NCI-H2107 (cell line): ENCODE results near the gene APOC1.
"Not testable (repeated sequence)": the region's sequence is repeated elsewhere in the genome, so short reads cannot be mapped to it uniquely, and the experiment has no call there.

ENCODE experiments used
- DNase-seq: peaks from one replicate; lab custom pipeline; 2025; lab: John Stamatoyannopoulos, UW

Gene APOC1

DNA sequence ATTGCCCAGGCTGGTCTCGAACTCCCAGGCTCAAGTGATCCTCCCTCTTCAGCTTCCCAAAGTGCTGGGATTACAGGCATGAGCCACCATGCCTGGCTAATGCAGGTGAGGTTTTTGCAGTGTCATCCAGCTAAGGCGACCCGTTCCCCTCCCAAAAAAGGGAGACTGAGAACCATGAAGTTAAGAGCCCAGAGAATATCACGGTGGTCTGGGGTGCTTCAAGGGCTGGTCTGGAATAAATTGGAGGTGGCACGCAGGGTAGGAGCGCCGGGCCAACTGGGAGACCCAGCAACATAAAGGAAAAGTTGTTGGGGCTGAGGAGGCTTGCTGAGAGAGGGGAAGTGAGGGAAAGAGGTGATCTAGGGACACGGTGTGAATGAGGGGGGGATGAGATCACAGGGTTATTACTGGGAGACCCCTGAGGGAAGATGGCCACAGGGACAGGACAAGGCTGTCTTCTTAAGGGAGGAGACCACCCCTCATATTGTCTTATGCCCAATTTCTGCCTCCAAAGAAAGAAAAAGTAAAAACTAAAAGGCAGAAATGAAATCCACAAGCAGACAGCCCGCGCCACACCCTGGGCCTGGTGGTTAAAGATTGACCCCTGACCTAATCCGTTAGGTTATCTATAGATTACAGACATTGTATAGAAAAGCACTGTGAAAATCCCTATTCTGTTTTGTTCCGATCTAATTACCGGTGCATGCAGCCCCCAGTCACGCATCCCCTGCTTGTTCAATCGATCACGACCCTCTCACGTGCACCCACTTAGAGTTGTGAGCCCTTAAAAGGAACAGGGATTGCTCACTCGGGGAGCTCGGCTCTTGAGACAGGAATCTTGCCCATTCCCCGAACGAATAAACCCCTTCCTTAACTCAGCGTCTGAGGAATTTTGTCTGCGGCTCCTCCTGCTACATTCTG is 636 bp upstream of the APOC1 start:
- DNase-seq: not testable (repeated sequence)

DNA sequence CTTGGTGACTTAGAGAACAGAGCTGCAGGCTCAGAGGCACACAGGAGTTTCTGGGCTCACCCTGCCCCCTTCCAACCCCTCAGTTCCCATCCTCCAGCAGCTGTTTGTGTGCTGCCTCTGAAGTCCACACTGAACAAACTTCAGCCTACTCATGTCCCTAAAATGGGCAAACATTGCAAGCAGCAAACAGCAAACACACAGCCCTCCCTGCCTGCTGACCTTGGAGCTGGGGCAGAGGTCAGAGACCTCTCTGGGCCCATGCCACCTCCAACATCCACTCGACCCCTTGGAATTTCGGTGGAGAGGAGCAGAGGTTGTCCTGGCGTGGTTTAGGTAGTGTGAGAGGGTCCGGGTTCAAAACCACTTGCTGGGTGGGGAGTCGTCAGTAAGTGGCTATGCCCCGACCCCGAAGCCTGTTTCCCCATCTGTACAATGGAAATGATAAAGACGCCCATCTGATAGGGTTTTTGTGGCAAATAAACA is 9.9 kb downstream of the APOC1 start:
- no peak for DNase-seq

DNA sequence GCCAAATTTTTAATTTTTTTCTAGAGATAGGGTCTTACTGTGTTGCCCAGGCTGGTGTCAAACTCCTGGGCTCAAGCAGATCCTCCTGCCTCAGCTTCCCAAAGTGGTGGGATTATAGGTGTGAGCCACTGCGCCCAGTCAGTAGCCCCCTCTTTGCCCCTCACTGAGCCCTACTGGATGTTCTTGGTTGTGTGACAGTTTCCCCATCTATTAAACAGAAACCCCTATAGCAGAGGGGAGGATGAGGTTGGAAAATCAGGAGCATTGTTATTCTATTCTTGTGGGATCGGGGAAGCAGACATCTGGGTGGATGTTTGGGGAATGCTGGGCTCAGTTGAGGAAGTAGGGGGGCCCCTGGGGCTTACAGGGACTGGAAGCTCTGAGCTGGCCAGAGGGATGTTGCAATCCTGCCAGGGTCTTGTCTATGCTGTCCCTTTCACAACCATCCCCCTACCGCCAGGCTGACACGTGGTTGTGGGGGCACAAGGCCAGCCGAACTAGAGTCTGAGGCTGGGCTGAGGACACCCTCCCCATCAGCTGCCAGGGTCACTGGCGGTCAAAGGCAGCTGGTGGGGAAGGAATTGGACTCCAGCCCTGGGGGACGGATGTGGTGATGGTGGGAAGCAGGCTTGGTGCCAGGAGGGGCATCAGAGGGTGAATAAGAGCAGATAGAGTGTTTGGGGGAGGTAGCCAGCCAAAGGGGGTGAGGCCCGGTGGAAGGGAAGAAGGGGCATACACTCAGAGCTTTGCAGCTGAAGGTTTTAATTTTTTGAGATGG is 10.9 kb downstream of the APOC1 start:
- no peak for DNase-seq

DNA sequence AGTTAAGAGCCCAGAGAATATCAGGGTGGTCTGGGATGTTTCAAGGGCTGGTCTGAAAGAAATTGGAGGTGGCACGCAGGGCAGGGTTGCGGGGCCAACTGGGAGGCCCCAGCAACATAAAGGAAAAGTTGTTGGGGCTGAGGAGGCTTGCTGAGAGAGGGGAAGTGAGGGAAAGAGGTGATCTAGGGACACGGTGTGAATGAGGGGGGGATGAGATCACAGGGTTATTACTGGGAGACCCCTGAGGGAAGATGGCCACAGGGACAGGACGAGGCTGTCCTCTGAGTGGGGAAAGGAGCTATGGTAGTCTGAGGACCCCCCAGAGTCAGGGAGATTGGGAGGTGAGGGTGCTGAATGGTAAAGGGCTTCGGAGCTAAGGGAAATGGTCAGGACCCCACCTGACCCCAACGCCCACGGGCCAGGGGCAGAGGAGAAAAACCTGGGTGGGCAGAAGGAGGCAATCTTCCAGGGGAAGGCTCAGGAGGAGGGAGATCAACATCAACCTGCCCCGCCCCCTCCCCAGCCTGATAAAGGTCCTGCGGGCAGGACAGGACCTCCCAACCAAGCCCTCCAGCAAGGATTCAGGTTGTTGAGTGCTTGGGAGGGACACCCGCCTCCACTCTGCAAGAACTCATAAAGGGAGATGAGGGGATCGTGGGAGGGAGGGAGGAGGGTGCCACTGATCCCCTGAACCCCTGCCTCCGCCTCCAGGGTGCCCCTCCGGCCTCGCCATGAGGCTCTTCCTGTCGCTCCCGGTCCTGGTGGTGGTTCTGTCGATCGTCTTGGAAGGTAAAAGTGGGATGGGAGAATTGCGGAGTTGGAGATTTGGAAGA is 12.1 kb downstream of the APOC1 start:
- DNase-seq: not testable (repeated sequence)

DNA sequence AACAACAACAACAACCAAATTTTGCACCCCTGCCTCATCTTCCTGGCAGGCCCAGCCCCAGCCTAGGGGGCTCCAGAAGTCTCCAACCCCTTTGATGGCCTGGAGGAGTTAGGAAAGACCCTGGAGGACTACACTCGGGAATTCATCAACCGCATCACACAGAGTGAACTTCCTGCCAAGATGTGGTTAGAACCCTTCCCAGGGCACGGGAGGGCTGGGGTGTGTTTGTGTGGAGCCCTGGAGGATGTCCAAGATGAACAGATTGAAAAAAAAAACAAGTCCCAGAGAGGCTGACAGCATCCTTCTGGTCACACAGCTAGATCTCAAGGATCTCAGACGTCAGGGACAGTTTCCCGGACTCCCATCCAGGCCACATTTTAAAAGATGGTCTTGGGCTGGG is 13.3 kb downstream of the APOC1 start:
- DNase-seq: no peak

DNA sequence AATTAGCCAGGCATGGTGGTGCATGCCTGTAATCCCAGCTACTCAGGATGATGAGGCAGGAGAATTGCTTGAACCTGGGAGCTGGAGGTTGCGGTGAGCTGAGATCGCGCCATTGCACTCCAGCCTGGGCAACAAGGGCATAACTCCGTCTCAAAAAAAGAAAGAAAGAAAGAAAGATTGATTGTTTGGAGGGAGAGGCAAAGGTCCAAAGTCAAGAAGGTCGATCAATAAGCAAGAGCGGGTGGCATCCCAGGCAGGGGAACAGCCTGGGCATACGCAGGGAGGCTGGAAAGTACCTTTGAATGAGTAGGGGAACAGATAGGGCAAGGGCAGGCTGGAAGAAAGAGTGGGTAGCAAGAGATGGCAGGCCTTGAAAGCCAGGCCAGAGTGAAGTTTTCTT is 15.7 kb downstream of the APOC1 start:
- DNase-seq: no peak

DNA sequence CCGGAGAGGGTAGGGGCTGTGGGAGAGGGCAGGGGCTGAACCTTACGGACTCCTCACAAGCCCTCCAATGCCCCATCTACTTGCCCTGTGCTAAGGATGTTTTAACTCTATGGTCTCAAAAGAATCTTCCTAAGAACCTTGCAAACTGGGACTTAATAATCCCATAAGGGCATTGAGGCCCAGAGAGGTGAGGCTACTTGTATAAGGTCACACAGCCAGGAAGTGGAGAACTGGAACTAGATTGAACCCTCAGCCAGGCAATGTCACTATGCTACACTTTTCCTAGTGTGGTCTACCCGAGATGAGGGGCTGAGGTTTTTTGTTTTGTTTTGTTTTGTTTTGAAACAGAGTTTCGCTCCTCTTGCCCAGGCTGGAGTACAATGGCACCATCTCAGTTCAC is 17.1 kb downstream of the APOC1 start:
- no peak for DNase-seq

DNA sequence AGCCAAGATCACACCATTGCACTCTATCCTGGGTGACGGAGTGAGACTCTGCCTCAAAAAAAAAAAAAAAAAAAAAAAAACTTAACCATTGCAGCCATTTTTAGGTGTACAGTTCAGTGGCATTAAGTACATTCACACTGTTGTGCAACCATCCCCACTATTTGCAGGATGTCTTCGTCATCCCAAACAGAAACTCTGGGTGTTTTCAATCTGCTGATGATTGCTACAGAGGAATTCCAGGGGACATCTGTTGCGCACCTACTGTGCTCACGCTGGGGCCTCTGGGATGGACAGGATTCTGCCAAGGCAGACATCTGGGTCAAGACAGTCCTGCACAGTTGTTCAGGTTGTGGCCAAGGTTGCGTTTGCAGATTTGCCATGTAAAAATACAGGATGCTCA is 25.3 kb downstream of the APOC1 start:
- no peak for DNase-seq

DNA sequence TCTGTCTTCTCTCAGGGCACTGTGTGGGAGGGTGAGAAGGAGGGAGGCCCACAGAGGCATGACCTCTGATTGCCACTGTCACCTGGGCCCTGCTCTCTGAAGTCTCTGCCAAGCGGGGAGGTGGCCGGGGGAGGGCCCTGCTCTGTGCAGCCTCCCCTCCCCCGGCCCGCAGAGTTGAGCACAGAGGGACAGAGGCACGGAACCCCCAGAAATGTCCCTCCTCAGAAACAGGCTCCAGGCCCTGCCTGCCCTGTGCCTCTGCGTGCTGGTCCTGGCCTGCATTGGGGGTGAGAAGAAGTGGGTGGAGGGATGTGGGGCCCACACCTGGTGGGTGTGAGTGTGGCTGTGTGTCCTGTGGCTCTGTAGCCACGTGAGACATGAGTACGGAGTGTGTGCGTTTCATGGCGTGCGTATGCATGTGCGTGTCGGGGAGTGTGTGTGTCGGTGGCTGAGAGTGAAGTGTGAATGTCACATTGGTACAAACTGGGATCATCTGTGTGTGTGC is 27.7 kb downstream of the APOC1 start, which contains the start of gene APOC4:
APOC4 (plus strand) TSS at position 171 of the 505 bp plus-strand sequence; CDS start at position 212, 41 bp downstream.
- DNase-seq: no peak

DNA sequence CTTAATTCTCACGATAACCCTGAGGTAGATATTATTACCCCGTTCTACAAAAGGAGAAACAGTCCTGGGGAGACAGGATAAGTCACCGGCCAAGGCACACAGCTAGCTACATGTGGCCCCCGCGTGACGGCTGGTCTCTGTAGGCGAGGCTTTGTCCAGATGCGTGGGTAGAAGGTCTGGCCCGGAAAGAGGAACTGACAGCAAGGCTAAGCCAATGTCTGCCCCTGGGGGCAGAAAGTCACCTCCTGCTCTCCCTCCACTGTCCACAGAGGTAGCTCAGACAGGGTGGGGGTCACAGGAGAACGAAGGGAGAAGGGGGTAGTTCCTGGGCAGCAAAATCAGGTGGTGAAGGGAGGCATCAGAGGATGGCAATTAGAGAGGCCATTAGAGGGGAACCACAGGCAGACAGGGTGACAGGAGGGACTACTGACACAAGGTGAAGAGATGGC is 29.4 kb downstream of the APOC1 start:
- no peak for DNase-seq

DNA sequence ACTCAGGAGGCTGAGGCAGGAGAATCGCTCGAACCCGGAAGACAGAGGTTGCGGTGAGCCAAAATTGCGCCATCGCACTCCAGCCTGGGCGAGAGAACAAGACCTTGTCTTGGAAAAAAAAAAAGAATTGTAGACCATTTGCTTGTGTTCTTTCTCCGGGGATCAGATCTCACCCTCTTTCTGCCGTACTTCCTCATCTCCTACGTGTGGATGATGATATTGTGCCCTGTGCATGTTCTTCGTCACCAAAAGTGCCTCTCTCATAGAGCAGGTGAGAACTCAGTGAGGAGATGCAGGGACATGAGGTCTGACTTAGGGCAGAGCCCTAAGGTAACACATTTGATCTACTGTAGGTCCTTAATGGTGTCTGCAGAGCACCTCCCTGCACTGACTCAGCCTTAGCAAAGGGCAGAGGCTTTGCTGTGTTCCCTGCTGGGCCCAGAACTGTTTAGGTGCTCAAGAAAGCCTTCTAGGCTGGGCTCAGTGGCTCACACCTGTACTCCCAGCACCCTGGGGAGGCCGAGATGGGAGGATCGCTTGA is 32.7 kb downstream of the APOC1 start:
- DNase-seq: no peak

DNA sequence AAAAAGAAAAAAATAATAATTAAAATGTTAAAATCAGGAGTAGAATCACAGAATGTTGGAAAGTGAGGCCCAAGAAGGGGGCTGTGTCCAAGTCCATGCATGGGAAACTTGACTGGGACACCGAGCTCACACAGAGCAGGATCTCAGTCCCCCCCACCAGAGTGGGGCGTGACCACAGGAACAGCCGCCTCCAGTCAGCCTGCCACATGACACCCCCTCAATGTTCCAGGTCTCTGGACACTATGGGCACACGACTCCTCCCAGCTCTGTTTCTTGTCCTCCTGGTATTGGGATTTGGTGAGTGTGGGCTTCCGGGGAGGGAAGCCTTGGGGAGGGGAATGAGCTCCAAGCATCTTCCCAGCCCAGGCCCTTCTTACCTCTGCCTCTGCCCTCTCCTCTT is 33.8 kb downstream of the APOC1 start:
- DNase-seq: no peak

DNA sequence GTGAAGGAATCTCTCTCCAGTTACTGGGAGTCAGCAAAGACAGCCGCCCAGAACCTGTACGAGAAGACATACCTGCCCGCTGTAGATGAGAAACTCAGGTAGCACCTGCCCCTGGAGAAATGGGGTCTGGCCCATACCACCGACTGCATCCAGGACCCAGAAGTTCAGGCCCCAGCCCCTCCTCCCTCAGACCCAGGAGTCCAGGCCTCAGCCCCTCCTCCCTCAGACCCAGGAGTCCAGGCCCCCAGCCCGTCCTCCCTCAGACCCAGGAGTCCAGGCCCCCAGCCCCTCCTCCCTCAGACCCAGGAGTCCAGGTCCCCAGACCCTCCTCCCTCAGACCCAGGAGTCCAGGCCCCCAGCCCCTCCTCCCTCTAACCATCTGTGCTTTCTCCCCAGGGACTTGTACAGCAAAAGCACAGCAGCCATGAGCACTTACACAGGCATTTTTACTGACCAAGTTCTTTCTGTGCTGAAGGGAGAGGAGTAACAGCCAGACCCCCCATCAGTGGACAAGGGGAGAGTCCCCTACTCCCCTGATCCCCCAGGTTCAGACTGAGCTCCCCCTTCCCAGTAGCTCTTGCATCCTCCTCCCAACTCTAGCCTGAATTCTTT is 34.5 kb downstream of the APOC1 start:
- no peak for DNase-seq

DNA sequence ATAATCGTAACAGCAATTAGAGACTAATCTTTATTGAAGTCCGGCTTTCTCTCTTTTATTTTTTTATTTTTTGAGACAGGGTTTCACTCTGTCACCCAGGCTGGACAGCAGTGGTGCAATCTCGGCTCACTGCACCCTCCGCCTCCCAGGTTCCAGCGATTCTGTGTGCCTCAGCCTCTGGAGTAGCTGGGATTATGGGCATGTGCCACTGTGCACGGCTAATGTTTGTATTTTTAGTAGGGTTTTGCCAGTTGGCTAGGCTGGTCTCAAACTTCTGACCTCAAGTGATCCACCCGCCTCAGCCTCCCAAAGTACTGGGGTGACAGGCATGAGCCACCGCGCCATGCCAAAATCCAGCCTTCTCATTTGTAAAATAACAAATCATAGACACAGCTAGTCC is 35.1 kb downstream of the APOC1 start:
- DNase-seq: no peak

DNA sequence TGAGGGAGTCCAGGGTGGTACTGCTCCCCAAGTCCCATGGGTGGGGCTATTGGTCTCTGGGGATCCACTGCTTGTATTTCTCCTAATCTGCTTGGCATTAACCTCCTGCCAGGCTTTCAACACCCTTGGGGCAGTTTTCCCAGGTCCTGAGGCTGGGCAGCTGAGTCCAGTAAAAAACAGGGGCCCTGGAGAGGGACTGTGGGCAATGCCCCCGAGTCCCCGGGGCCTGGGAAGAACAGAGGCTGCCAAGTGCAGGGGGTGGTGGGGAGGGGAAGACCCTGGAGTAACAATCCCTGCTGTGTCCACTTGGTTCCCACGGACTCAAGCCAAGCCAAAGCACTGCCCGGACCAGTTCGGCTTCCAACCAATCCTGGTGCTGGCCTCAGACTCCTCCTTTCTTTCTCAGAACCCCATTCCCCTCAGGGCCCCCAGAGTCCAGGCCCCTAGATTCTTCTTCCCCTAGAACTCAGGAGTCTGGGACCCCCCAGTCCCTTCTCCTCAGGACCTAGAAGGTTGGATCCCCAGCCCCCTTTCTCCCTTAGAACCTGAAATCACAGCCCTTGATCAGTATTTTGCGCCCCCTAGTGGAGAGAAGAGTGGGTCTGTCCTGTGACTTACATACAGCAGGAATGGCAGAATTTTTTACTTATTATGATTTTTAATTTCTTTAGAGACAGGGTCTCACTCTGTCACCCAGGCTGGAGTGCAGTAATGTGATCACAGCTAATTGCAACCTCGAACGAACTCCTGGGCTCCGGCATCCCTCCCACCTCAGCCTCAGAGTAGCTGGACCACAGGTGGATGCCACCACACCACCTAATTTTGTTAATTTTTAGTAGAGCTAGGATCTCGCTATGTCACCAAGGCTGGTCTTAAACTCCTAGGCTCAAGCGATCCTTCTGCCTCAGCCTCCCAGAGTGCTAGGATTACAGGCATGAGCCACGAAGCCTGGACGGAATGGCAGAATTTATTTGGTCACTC is 37.1 kb downstream of the APOC1 start:
- DNase-seq: peak; percentile 41

DNA sequence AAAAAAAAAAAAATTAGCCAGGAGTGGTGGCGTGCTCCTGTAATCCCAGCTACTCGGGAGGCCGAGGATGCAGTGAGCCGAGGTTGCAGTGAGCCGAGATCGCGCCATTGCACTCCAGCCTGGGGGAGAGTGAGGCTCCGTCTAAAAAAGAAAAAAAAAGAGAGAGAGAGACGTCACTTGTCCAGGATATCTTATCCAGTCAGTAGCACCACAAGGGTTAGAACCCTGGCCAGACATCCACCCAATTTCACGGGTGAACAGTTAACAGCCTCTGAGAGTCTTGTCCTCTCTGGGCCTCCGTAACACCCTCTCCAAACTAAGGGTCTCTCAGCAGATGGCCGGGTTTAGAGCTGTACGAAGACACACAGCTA is 39.9 kb downstream of the APOC1 start:
- no peak for DNase-seq

DNA sequence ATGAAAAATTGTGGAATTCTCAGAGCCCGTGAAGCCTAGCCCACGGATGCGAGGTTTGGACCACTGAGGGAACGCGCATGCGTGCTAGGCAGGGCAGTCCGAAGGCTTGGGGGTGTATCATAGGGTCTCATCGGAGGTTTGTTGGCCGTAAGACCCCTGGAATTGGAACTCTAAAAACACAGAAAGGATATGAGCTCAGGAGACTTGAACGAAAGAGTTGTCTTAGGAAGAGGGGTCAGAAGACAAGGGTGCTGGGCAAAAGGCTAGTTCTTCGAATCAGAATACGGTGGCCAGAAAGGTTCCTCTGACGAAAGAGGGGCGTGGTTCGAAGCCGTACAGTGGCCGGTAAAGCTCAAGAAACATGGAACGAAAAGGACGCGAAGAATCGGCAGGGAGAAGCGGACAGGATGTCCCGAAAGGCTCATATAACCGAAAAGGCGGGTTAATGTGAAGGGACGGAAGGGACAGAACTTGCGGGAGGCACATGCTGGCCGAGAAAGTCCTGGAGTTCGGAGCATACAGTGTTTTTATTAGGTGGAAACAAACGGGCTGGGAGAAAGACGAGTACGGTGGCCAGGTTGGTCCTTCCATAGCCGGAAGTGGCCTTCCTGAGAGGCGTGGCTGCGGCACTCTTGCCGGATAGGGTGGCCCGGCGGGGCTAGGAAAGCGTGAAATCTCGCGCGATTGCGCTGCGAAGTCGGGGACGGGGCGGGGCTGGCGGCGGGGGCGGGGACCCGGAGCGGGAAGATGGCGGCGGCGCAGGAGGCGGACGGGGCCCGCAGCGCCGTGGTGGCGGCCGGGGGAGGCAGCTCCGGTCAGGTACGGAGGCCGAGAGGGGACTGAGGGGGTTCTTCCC is 40.5 kb downstream of the APOC1 start, which contains the start of gene CLPTM1:
CLPTM1 (plus strand) TSS at position 732 of the 856 bp plus-strand sequence; CDS start at position 748, 16 bp downstream.
- peak; percentile 93 for DNase-seq
